Right cardiac atrium (tissue), 5 donors: Measurements from ENCODE around the gene CCDC34. TPM values are rescaled to one million over a fixed set of nuclear protein-coding genes. Genes with fewer than 3 reads are reported as not detected.
A peak's percentile ranks its signal among the peaks of the same experiment; 100 is the strongest.

Source experiments
- ATAC-seq, 2 donors: fragments of 200-7000 bp; cut with Tn5 transposase; one replicate each; pipeline versions ENCODE4 v1.8.0 to v1.9.1; 2020; ENCODE audit warnings: moderate library complexity in 2 of 2, mild to moderate bottlenecking in 1 of 2
- DNase-seq, 3 donors: peaks; one replicate each; pipeline ENCODE4 v3.0.0-alpha.2; 2020
- H3K27ac ChIP-seq: one replicate; pipeline ENCODE4 v1.5.1; 2013; ENCODE audit warnings: mild to moderate bottlenecking, low read length, control low read depth, moderate library complexity
- H3K27me3 ChIP-seq: one replicate; pipeline ENCODE4 v1.6.1; 2013; ENCODE audit not compliant: control insufficient read depth, insufficient read depth
- H3K4me1 ChIP-seq: one replicate; pipeline ENCODE4 v1.6.1; 2013; ENCODE audit warnings: low read length; ENCODE audit not compliant: control insufficient read depth, insufficient read depth
- H3K4me3 ChIP-seq: one replicate; pipeline ENCODE4 v1.5.1; 2013; ENCODE audit warnings: low read length, control low read depth
- H3K9me3 ChIP-seq: one replicate; pipeline ENCODE4 v1.6.1; 2013; ENCODE audit warnings: low read length; ENCODE audit not compliant: control insufficient read depth
- WGBS: extraction: QIAGEN DNeasy Blood & Tissue Kit; methylation state at CpG from one replicate; pipeline ENCODE4 v1.1.7; 2013; 5-methylcytosine and 5-hydroxymethylcytosine counted together
- intact Hi-C, 4 donors: fragments of 100-400 bp; cut with DNase I; formaldehyde crosslinking; loops; one replicate each; pipeline versions ENCODE4 v1.11.0 to v1.14.0; 2022 to 2023
- polyA plus RNA-seq: library from polyadenylated mRNA; stranded (reverse); fragments of 200-250 nt; gene quantifications from one replicate; pipeline ENCODE4 v1.2.3, GENCODE V29; 2013
- total RNA-seq, 4 donors: library from RNA; stranded (reverse); fragmentation: NEBNext Ultra II Directional; extraction: Animal tissue kit (Norgen Biotek cat#: 25700); gene quantifications; one replicate each; pipeline ENCODE4 v1.2.1, GENCODE V29; 2021
- donor health status: healthy with polysubstance abuse.
- donor health status: DM: no; HTN: yes; CAD: no.
- donor health status: DM: no; HTN: no; CAD: no.
- donor health status: DM: no; HTN: yes; CAD: no; lungs with severe emphysema.
- donor health status: DM: yes; HTN: yes; CAD: no.

The CCDC34 gene
- total and polyA plus RNA-seq, 5 donors: 2.1 to 4.4 (median 4.0) TPM

DNA sequence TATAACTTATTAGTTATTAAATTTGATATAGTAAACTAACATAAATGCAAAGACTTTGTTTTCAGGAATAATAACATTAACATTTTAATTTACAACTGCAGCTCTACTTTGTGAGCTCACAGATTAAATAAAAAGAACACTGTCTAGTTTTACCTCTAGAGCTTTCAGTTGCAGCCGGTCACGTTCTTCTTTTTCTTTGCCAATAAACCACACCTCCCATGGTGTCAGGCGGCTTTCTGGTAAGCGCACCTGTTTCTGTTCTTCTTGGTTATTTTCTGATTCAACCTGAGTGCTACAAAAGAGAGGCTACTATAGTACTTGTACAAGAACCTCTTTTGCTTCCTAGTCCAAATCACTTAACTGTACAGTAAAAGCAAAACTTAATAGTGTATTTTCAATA lies 5.8 kb downstream of the CCDC34 start:
- 83% methylated on average over 4 of the region's 4 CpGs for WGBS

DNA sequence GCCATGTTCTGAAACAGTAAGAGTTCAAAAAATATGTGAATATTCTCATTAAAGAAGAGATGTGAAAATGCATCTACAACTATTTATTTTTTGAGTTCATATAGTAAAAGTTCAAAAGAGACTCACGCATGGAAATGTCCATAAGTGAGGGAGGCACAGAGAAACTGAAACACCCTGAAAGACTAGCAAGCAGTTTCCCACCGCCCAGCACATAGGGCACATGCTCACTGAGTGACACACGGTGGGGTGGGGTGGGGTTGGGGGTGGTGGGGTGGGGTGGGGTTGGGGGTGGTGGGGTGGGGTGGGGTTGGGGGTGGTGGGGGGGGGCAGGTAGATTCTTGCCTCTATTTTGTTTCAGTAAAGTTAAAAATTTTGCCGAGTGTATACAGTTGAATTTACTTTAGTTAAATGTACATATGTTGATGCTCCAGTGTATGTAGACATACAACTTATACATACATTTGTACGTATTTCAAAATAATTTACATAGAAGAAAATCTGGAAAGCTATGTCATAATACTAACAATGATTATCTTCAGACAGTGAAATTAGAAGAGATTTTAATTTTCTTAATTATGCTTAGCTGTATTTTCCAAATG lies 6.3 kb downstream of the CCDC34 start:
- Histone ChIP-seq H3K27me3 (no peaks in the 10 kb centered on the region), H3K4me1 (no peaks in the 10 kb centered on the region), H3K27ac (no peak overlapping the region), H3K9me3 (no peaks in the 10 kb centered on the region), H3K4me3 (no peak overlapping the region)
- intact Hi-C loops: no loop called here
- 91% methylated on average over 5 of the region's 5 CpGs for WGBS
- ATAC-seq (no peak), DNase-seq (no peak)

More for the DNA sequence above, 5.8 kb downstream of the CCDC34 start:
- Histone ChIP-seq H3K27ac (no peak overlapping the region), H3K4me3 (no peak overlapping the region), H3K4me1 (no peaks in the 10 kb centered on the region), H3K9me3 (no peaks in the 10 kb centered on the region), H3K27me3 (no peaks in the 10 kb centered on the region)
- ATAC-seq (no peak), DNase-seq (no peak)
- intact Hi-C loops: no loop called here

DNA sequence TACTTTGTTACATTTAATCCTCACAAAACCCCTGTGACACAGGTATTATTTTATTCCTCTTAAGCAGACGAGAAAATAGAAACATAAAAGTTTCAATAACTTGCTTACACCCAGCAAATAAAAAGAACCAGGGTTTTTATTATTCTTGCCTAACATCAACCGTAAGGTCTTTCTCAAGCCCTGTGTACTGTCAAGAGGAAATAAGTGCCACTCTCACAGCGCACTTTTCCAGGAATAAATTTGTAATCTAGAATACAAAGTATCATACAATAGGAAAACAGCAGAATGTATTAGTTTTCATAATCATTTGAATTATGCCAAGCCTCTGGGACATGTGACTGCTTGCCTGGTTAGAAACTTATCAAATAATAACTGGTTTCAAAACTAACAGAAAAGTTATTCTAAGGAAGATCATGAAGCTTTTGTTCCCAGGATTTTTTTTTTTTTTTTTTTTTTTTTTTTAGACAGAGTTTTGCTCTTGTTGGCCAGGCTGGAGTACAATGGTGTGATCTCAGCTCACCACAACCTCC lies 7.4 kb downstream of the CCDC34 start:
- peak in 1 of 2 donors; percentile 43 for ATAC-seq
- Histone ChIP-seq H3K27me3 (no peaks in the 10 kb centered on the region), H3K4me1 (no peaks in the 10 kb centered on the region), H3K9me3 (no peaks in the 10 kb centered on the region), H3K4me3 (no peak overlapping the region), H3K27ac (no peak overlapping the region)
- no peak for DNase-seq
- 68% methylated on average over 3 of the region's 3 CpGs for WGBS
- intact Hi-C loops: no loop called here

DNA sequence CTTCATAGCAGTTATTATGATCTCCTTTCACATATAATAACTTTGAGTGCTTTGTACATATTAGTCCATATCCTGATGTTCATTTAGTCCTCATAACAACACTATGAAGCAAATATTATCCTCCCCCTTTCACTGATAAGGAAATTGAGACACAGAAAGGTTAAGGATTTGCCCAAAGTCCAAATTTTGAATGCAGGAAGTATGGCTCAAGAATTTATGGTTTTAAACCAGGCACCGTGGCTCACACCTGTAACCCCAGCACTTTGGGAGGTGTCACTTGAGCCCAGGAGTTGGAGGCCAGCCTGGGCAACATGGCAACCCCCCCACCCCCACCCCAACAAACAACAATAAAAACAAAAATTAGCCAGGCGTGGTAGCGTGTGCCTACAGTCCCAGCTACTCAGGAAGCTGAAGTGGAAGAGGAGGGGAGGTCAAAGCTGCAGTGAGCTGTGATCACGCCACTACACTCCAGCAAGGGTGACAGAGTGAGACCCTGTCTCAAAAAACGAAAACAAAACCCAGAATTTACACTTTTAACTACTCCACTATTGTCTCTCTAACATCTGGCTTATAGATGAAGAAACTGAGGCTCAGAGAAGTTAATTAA lies 8.6 kb downstream of the CCDC34 start:
- 57% methylated on average over 5 of the region's 5 CpGs for WGBS
- Histone ChIP-seq H3K4me1 (no peaks in the 10 kb centered on the region), H3K27me3 (no peaks in the 10 kb centered on the region), H3K4me3 (no peak overlapping the region), H3K27ac (no peak overlapping the region), H3K9me3 (no peaks in the 10 kb centered on the region)
- no peak for ATAC-seq
- no peak for DNase-seq
- intact Hi-C loops: no loop called here

- Histone ChIP-seq H3K4me1 (no peaks in the 10 kb centered on the region), H3K4me3 (no peak overlapping the region), H3K9me3 (no peaks in the 10 kb centered on the region), H3K27me3 (no peaks in the 10 kb centered on the region), H3K27ac (no peak overlapping the region)
- DNase-seq: no peak
- intact Hi-C loops: no loop called here
- no peak for ATAC-seq
- WGBS: 95% methylated on average over 2 of the region's 2 CpGs
Measured at GRCh38 chr11:27353593-27354358, 9.2 kb downstream of the CCDC34 start.

- WGBS: 95% methylated on average over 2 of the region's 2 CpGs
- Histone ChIP-seq H3K4me1 (no peaks in the 10 kb centered on the region), H3K4me3 (no peak overlapping the region), H3K27me3 (no peaks in the 10 kb centered on the region), H3K9me3 (no peaks in the 10 kb centered on the region), H3K27ac (no peak overlapping the region)
- intact Hi-C loops: no loop called here
- DNase-seq (no peak), ATAC-seq (no peak)
Measured at GRCh38 chr11:27352781-27353180, 10.2 kb downstream of the CCDC34 start.

DNA sequence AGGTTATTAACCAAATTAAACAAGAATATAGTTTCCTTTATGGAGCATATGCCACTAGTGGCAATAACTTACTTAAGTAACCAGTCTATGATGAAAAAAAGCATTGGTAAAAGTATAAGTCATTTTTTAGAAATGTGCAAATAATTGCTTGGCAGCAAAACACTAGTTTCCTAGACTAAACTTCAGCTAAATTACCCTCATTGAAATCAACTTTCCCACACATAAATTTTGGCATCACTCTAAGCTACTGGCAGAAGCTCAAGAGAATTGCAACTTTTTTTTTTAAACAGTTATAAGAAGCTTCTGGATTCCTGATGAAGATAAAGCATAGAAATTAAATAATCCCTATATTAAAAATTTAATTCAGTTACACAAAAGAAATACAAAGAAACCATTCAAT lies 12.5 kb downstream of the CCDC34 start:
- ATAC-seq: no peak
- H3K27ac ChIP-seq: no peak overlapping the region
- intact Hi-C loops: no loop called here
- no peaks in the 10 kb centered on the region for H3K4me1 ChIP-seq
- H3K9me3 ChIP-seq: no peaks in the 10 kb centered on the region
- H3K27me3 ChIP-seq: no peaks in the 10 kb centered on the region
- no peak overlapping the region for H3K4me3 ChIP-seq
- DNase-seq: no peak

GRCh38 chr11:27349919-27350318 lies 13.1 kb downstream of the CCDC34 start:
- Histone ChIP-seq H3K4me1 (no peaks in the 10 kb centered on the region), H3K27ac (no peak overlapping the region), H3K9me3 (no peaks in the 10 kb centered on the region), H3K27me3 (no peaks in the 10 kb centered on the region), H3K4me3 (no peak overlapping the region)
- DNase-seq (no peak), ATAC-seq (no peak)
- intact Hi-C loops: no loop called here
- WGBS: 95% methylated on average over 2 of the region's 2 CpGs

DNA sequence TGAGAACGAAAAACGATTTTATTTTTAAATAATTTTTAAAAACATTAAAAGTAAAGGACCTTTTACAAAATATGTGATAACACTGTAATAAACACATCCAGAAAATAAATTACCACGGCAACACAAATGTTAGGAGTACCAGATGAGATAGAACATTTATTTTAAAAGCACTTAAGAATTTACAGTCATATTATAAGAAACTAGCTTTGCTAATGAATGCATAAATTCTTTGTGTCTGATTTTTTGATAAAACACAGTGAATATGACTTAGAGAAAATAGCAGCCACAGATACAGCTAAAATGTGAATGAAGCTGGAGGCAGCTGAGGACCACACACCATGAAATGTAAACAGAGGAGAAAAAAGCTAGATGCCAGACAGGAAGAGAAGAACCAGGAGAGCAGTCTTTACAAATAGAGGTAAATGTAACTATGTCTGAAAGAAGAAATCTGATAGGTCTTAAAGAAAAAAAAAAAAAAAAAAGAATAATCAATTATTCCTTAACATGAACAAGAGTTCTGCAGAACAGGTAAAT lies 14.6 kb downstream of the CCDC34 start:
- 33% methylated on average over 3 of the region's 3 CpGs for WGBS
- intact Hi-C loops: no loop called here
- no peaks in the 10 kb centered on the region for H3K9me3 ChIP-seq
- no peaks in the 10 kb centered on the region for H3K27me3 ChIP-seq
- no peak overlapping the region for H3K4me3 ChIP-seq
- no peaks in the 10 kb centered on the region for H3K4me1 ChIP-seq
- ATAC-seq (no peak), DNase-seq (no peak)
- no peak overlapping the region for H3K27ac ChIP-seq

- Histone ChIP-seq H3K27me3 (no peaks in the 10 kb centered on the region), H3K4me3 (no peak overlapping the region), H3K9me3 (no peaks in the 10 kb centered on the region), H3K4me1 (no peaks in the 10 kb centered on the region), H3K27ac (no peak overlapping the region)
- intact Hi-C loops: no loop called here
- 38% methylated on average over 5 of the region's 5 CpGs for WGBS
- DNase-seq (no peak), ATAC-seq (peak; percentile 34 to 50)
Measured at GRCh38 chr11:27347359-27348339, 15.4 kb downstream of the CCDC34 start.
